GM18511 (cell line): ENCODE measurements around the gene GTF2IRD1.
A peak's percentile ranks its signal among the peaks of the same experiment; 100 is the strongest.
"Not testable (repeated sequence)": the region's sequence is repeated elsewhere in the genome, so short reads cannot be mapped to it uniquely, and the experiment has no call there.

Experiments
- ATAC-seq: cut with Tn5 transposase; IDR thresholded peaks from one replicate; pipeline ENCODE4 v1.9.1; 2021; ENCODE audit warnings: mild to moderate bottlenecking, moderate library complexity; ENCODE audit not compliant: unreplicated experiment

The GTF2IRD1 gene

GRCh38 chr7:74633451-74633921 is 179.8 kb downstream of the GTF2IRD1 start:
- ATAC-seq = no peak

- no peak for ATAC-seq
These were observed 184.0 kb downstream of the GTF2IRD1 start for GRCh38 chr7:74637745-74638144.

GRCh38 chr7:74650055-74650454 is 196.3 kb downstream of the GTF2IRD1 start:
- ATAC-seq = peak; percentile 90

- ATAC-seq = peak; percentile 86
These were observed 196.9 kb downstream of the GTF2IRD1 start for GRCh38 chr7:74650493-74651132.

- ATAC-seq = not testable (repeated sequence)
These were observed 197.4 kb downstream of the GTF2IRD1 start for GRCh38 chr7:74651133-74651504.
